GM12892 (cell line): Measurements from ENCODE around the gene CNTNAP5.

ENCODE experiments used
- POLR2A ChIP-seq: IDR thresholded peaks from 2 replicates; pipeline ENCODE4 v1.6.1; 2011; ENCODE audit warnings: low read depth, low read length, control low read depth
- POLR2AphosphoS5 ChIP-seq: IDR thresholded peaks from 2 replicates; pipeline ENCODE4 v1.6.1; 2011; ENCODE audit warnings: low read depth, low read length, control low read depth
- TAF1 ChIP-seq: IDR thresholded peaks from 2 replicates; pipeline ENCODE4 v1.6.1; 2011; ENCODE audit warnings: low read depth, mild to moderate bottlenecking, control low read depth, low read length, borderline replicate concordance

- TF ChIP-seq TAF1 (no peak), POLR2AphosphoS5 (no peak), POLR2A (no peak)
Measured at GRCh38 chr2:124609667-124610066, 584.6 kb downstream of the CNTNAP5 start.
